Measurements from ENCODE around the gene OXGR1.
"Not testable (repeated sequence)": the region's sequence is repeated elsewhere in the genome, so short reads cannot be mapped to it uniquely, and the experiment has no call there.

OXGR1 gene

DNA sequence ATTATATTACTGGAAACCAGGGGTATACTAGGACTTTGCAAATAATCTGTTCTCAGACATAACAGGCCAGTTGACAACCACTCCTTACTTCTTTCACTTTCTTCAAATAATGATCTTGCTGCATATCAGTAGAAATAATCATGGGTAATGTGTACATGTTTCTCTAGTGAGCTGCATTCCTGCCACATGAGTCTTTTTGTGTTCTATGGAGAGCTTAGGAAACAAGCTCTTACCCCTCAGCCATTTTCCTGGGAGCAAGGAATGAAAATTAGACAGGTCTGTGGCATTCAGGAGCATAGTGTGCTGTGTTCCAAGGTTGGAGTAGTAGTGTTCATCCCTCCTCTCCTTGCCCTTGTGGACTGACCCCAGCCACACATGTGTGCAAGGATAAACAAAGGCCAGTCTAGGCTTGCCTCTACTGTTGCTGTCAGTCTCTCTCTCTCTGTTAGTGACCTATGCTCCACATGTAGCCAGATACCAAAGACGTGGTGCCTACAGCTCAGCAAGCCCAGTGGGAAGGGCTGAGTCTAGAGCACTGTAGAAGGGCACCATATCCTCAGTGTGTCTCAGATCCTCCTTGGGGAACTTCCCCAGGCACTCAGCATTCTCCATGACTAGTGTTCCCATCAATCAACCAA is 11.5 kb upstream of the OXGR1 start:
- DNase-seq (ENCODE audit: low read depth in 3 of 3): no peak

DNA sequence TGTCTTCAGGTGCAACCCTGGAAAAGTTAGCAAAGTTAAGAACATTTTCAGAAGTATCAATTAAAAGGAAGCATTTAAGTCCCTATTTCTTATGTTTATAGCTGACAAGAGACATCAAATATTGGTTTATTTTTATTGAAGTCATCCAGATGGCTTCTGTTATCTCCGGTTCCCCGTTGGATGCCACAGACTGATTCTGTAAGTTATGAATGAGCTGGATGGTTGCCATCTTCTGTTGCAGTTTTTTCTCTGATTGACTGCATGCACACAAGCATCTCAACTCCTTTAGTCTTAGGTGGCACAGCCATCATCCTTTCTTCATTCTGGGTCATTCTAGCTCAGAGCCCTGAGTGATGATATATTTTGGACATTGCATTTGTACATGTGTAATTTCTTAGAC is 10.6 kb upstream of the OXGR1 start:
- no peak for DNase-seq (ENCODE audit: low read depth in 3 of 3)

DNA sequence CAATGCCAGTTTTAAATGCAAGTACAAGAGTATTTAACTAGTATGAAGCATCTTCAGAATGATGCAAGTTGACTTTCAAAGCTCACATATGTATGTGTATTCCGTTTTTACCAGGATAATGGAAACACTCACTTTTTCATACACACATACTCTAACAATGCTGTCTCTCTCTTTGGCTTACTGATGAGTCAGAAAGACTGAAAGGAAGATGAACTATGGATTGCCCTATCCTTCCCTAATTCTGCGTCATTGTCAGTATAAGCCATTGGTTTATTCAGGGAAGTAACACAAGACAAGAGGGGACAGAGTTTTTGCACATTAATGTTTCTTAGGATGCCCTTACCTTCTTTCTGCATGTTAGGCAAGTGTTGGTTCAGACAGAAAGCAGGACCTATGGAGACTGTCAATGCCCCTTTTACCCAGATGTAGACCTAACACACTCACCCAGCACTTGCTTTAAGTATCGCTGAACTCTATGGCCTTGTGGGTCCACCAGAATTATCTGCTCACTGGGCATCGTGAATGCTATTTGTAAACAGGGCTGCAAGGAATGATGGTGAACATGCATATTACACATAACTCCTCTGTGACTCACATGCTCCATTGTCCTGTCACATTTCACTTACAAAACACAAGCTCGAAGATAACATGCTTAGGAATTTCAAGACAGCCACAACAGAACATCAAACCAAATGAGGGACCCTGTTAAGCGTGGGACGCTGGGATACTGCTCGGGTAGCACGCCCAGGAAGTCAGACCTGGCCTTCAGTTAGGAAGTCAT is 10.0 kb upstream of the OXGR1 start:
- no peak for DNase-seq (ENCODE audit: low read depth in 3 of 3)

DNA sequence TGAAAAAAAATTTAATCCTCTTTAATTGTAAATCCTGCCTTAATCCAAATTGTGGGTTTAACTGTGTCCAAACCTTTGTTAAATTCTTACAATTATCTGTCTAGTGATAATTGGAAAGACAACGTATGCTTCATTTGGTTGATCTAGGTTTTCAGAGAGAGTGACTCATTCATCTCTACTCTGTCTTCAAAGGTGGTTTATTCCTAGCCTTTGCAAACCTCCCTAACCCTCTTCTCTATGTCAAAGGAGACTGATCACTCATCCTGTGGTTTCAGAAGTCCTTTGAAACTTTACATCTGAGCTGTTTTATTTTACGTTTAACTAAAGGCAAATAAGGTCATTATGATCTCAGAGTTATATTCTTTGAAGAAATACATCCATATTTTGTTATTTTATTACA is 8.8 kb upstream of the OXGR1 start:
- no peak for DNase-seq (ENCODE audit: low read depth in 3 of 3)

DNA sequence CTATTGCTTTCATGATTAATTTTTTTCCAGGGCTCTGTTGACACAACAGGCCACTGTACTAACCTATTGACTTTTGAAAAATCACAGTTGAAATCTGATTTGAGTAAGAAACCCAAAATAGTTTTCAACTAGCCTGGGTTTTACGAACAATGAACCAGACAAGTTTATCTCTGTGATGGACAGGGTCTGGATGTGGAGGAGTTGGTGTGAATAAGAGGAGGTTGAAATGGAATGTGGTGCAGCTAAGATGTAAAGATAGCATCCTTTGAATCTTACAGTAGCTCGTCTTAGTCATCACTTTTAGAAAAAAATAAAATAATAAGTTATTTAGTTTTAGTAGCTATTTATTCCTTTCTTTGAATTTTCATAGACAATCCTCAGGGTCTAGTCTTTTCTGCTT is 8.3 kb upstream of the OXGR1 start:
- DNase-seq (ENCODE audit: low read depth in 3 of 3): no peak

DNA sequence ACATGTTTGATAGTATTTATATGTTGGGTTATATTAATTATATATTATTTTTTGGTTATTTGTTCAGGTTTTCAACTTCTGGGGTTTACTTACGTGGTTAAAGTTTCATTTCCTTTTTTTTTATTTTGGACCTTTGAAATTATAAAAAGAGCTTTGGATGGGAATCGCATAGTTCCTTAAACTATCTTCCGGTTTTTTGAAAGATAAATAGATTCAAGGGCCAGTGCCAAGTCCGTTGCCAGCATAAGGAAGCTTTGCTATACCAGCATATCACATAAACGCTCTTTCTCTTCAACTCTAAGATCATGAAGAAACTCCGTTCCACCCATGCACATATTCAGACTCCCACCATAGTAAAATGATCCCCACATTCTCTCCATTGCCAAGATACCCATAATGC is 7.4 kb upstream of the OXGR1 start:
- DNase-seq (ENCODE audit: low read depth in 3 of 3): no peak

DNA sequence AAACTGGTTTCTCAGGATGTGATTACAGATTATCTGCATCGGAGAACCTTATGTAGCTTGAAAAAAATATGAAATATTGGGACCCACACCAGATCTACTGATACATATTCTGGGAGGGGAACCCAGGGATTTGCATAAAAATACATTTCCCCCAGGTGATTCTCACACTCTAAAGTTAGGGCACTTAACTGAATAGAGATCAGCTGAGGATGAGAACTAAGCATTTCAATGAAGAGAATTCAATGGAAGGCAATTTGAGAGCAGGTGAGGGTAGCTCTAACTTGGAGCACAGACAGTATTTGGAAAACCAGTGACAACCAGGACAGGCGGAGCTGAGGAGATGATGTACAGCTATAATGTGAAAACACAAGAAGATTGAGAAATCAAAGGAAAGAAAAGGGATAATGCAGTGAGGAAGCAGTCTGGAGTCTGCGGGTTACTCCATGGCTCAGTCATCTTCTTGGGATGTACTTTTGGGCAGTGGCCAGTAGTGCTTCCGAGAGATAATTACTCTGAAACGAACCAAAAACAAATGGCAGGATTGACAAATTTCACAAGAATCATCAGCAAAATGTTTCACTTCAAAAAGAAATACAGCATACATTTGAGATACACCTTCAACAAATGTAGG is 6.1 kb upstream of the OXGR1 start:
- DNase-seq (ENCODE audit: low read depth in 3 of 3): no peak

DNA sequence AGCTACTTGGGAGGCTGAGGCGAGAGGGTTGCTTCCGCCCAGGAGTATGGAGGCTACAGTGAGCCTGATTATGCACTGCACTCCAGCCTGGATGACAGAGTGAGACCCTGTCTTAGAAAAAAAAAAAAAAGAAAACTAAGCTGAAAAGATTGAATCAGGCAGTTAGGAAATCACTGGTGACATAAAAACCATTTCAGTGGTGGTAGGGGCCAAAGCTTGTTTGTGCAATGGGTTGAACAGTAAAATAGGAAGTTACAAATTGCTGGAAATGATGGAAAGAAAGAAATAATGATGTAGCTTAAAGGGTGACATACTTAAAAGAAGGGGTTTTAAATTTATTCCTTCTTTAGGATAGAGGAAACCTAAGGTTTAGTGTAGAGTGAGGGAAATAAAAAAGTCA is 4.8 kb upstream of the OXGR1 start:
- no peak for DNase-seq (ENCODE audit: low read depth in 3 of 3)

DNA sequence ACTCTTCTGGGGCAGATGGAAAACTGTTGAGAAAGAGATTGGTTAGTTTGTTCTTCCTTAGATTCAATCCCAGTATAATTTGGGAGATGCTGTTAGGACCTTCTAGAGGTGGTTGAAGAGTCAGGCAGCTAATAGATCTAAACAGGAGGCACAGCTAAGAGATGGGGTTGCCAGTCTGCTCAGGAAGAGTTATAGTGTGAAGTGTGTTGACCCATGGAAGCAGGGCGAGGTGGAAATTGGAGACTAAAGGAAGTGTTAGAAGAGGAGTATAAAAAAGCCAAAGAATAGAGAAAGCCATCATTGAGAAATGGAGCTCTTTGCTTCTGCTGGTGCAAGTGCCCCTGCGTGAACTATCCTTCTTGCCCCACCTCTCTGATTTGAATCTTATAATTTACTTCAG is 3.8 kb upstream of the OXGR1 start:
- no peak for DNase-seq (ENCODE audit: low read depth in 3 of 3)

DNA sequence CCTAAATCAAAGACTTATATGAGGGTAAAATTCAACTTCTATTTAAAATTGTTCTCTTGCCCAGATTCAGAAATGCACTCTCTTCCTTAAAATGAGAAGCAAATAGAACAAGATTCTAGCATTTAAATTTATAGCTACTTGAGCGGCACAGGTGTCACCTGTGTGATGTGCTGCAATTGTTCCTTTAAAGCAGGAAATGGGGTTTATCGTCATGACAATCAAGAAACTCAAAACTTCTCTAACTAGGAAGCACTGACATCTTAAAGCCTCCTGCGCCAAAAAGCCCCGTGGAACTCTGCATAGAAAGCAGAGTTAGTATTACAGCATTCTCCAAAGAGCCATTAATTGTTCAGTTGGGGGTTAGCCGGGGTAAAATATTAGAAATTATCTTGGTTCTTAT is 2.6 kb upstream of the OXGR1 start:
- DNase-seq (ENCODE audit: low read depth in 3 of 3): no peak

DNA sequence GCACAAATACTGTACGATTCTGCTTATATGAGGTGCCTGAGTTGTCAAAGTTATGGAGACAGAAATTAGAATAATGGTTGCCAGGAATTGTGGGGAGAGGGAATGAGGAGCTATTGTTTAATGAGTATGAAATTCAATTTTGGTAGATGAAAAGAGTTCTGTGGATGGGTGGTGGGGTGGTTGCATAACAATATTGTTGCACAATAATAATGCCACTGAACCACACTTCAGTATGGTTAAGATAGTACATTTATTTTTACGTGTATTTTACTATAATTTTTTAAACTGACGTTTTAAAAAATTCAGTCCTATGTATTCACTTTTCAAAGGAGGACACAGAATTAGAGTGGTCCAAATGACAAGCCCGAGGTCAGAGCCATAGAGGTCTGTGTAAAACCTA is 1.8 kb upstream of the OXGR1 start:
- no peak for DNase-seq (ENCODE audit: low read depth in 3 of 3)

DNA sequence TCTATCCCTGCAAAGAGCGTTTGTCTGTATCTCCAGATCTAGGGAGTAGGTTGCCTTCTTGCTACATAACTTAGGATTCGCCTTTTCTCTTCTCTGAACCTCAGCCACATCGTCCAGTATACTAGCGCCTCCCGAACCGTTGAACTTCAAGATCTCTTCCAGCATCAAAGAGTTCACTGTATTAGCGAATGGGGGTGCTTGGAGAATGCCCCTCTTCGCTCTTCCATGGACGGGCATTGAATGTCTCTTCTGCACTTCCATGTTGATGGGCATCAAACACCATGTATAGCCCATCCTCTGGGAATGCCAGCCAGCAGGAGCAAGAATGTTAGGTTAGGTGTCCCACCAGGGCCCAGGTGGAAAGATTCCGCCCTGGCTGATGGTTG is 575 bp upstream of the OXGR1 start:
- DNase-seq (ENCODE audit: low read depth in 3 of 3): no peak

DNA sequence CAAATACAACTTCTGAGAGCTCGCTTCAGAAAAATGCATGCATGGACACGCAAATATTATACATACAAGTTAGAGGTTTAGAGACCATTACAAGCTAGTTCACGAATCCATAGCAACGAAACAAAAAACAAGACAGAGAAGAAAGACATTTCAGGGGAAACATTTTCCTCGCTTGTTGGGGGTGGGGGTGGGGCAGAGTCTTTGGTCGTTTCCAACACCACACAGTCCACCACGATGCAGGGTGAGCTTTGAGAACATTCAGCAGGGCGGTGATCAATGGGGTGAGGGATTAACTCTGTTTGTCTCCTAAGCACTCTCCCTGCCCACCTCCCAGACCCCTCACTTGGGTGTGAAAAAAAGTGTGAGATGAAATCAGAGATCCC is 651 bp downstream of the OXGR1 start:
- DNase-seq (ENCODE audit: low read depth in 3 of 3): no peak

DNA sequence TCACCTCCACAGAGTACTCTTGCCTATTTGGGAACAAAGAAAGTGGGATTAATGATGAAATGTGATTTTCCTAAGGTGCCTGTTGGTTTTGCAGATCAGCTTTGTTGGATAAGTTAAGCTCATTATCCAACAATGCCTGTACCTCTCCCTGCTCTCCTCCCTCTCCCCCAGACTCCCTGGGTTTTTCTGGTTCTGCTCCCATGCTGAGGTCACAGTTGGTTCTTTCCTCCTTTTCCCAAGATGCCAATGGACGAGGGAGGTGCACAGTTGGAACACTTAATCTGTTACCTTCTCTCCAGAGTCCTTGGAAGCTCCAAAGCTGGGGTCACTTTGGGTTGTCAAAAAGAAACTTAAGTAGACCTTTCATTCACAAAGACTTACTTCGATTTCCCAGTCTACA is 1.6 kb downstream of the OXGR1 start:
- no peak for DNase-seq (ENCODE audit: low read depth in 3 of 3)

DNA sequence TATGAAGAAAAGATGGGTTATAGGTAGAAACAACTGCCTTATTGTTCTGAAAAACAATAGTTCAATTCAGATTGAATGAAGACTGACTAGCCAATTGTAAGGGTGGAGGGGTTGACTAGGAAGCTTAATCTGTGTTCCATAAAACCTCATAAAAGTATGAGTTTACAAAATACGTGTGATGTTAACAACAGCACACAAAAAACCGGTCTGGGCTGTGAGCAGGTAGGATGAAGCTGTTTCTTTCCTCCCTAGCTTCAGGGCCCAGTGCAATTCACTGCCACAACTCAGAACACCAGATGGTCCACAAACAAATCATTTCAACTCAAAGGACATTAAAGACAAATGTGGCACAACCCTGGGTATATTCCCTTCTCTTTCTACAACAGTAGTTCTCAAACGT is 3.2 kb downstream of the OXGR1 start:
- no peak for DNase-seq (ENCODE audit: low read depth in 3 of 3)

DNA sequence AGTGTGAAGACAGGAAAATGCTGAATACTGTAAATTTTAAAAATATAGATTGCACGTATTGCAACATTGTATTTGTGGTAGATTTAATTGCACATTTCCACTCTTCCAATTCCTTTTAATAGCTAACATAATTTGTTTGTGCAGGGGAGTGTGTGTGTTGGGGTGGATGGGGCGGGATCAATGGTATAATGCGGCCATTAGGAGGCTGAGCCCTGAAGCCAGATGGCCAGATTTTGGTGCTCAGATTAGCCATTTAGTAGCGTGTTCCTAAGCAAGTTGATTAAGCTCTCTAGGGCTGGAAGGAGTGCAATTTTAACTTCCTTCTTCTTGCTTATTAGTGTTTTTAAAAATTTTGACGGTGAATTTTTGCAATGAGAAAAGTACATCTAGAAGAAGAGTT is 5.8 kb downstream of the OXGR1 start:
- DNase-seq (ENCODE audit: low read depth in 3 of 3): no peak

DNA sequence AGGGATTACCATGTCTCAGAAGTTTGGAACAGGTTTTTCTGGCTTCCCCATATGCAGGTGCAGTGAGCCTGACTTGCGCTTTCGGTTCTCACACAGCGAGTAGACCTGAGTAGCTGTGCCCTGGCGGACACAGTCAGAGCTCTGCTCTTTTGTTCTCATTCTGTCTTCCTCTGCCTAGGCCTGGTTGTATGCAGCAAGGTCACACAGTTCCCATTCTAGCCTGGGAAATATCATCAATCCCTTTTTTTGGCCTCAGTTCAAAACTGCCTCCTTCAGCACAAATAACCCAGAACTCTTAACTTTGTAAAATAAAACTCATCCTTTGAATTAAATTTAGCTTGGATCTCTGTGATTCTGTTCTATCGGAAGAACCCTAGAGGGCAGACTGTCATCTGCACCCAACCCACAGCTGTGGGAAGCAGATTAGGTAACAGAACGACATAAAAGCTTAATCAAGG is 10.2 kb downstream of the OXGR1 start:
- DNase-seq (ENCODE audit: low read depth in 3 of 3): no peak

DNA sequence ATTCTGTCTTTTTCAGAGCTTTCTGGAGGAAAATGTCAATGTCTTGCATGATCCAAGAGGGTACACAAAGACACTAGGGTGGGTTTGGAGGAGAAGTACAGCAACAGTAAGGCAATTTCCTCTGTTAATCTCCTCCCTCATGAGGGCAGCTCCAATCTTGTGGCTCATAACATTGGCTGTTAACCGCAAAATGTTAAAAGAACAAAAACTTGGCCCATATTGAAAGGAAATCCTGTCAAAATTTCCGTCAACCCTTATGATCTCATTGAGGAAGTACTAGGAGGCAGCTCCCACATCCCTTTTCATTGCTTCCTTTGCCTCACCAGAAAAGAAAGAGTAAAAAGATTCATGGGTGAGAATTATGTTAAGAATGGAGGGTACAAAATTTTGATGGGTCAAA is 11.6 kb downstream of the OXGR1 start:
- no peak for DNase-seq (ENCODE audit: low read depth in 3 of 3)

DNA sequence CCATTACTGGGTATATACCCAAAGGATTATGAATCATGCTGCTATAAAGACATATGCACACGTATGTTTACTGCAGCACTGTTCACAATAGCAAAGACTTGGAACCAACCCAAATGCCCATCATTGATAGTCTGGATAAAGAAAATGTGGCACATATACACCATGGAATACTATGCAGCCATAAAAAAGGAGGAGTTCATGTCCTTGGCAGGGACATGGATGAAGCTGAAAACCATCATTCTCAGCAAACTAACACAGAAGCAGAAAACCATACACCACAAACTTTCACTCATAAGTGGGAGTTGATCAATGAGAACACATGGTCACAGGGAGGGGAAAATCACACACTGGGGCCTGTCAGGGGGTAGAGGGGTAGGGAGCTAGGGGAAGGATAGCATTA is 14.4 kb downstream of the OXGR1 start:
- not testable (repeated sequence) for DNase-seq (ENCODE audit: low read depth in 3 of 3)

DNA sequence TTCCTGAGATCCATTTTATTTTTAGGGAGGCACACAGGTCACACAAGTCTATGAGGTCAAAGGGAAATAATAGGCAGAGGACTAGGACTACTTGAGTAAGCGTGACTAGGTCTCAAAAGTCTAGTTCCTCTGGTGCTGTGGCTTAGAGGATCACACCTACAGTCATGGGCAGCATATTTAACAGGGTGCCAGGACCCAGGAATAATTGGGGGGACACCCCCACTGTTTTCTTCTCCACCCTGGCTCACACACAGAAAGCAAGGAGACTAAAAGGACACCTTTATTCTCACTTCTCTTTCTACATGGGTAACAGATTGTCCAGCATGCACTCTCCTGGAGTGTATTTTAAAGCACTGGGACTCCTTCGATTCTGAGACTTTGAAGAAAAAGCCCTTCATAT is 26.2 kb downstream of the OXGR1 start:
- no peak for DNase-seq (ENCODE audit: low read depth in 3 of 3)

DNA sequence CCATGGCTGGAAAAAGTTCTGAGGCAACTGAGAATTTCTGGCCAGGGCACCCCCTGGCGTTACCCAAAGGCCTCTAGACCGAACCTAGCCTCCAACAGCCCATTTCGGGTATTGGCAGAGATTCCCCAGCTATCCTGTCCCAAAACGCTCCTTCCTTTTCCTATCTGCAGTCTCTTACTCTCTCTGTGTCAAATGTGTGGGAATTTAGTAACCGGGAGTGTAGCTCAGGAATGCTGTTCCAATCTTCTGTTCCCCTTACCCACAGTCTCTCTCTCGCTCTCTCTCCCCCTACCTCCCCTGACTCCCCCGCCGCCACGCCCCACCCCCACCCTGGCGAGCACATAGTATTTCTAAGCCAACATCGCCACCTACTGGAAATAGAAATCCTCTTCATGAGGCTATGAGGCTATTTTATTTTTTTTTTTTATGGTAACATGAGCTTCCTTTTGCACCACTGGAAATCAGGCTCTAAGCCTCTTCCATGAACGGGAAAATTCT is 27.0 kb downstream of the OXGR1 start:
- no peak for DNase-seq (ENCODE audit: low read depth in 3 of 3)

DNA sequence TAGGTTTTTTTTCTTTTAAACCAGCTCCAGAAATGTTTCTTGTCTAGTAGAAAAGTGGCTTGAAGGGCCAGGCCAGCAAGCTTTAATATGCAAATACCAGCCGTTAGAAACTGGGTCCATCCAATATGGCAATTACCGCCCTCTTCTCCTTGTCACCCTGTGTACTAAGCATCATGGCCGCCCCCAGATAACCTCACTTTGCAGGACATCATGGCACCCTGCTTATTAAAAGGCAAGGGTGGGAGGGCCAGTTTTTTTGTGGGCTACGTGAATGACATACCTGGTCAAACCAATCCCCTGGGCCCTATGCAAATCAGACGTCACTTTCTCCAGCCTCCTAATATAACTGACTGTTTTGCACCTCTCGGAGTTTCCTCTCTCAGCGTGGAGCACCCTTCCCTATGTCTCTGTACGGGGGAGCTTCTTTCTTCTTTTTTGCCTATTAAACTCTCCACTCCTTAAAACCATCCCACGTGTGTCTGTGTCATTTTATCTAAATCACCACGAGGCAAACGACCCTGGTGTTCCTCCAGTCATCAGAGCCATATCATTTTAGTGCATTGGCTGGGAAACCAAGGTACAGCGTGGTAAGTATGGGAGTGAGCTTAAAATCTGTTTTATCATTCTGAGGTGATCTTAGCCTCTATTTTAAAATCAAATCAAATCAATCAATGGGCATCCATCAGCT is 27.7 kb downstream of the OXGR1 start:
- DNase-seq (ENCODE audit: low read depth in 3 of 3): no peak

Measured in stimulated activated CD4-positive, alpha-beta T cell treated with anti-CD3 and anti-CD28 coated beads, TNF-alpha, amount 100 ng/mL, for 24 hours (primary cell).